HepG2 (cell line): ENCODE results near the gene BAHCC1. TPM values are rescaled to one million over a fixed set of nuclear protein-coding genes. Genes with fewer than 3 reads are reported as not detected.

ENCODE experiments used
- CBX5 ChIP-seq: sonication (generic); formaldehyde crosslinking; IDR thresholded peaks from 2 replicates; pipeline ENCODE4 v1.4.0; 2020; ENCODE audit warnings: missing genetic modification reagents, borderline replicate concordance
- MXI1 ChIP-seq: IDR thresholded peaks from 3 replicates; pipeline ENCODE4 v1.6.1; 2012; ENCODE audit warnings: low read depth, low read length, inconsistent platforms, borderline replicate concordance
- NFATC3 ChIP-seq: sonication (generic); formaldehyde crosslinking; IDR thresholded peaks from 2 replicates; pipeline ENCODE4 v1.5.1; 2020; ENCODE audit warnings: mild to moderate bottlenecking, missing genetic modification reagents
- NFE2L1 ChIP-seq: sonication (generic); formaldehyde crosslinking; IDR thresholded peaks from 2 replicates; pipeline ENCODE4 v1.4.0; 2020; ENCODE audit warnings: missing genetic modification reagents, mild to moderate bottlenecking, borderline replicate concordance
- TGIF2 ChIP-seq: IDR thresholded peaks from 2 replicates; pipeline ENCODE4 v1.6.1; 2016; ENCODE audit warnings: control low read depth, missing compliant biosample characterization
- ZNF451 ChIP-seq: sonication (generic); formaldehyde crosslinking; IDR thresholded peaks from 2 replicates; pipeline ENCODE4 v1.5.0; 2020; ENCODE audit warnings: mild to moderate bottlenecking, missing genetic modification reagents
- ZNF672 ChIP-seq: sonication (generic); formaldehyde crosslinking; IDR thresholded peaks from 2 replicates; pipeline ENCODE4 v1.8.1; 2022; ENCODE audit warnings: missing genetic modification reagents
- ZSCAN22 ChIP-seq: sonication (generic); formaldehyde crosslinking; IDR thresholded peaks from 2 replicates; pipeline ENCODE4 v1.4.0; 2020; ENCODE audit warnings: mild to moderate bottlenecking, missing genetic modification reagents
- polyA plus RNA-seq, 8 experiments: library from polyadenylated mRNA; depleted of rRNA in 3 of 8; stranded (reverse) in 7 of 8; unstranded in 1 of 8; fragments of >200 nt; fragmentation: Illumina TruSeq in 4 of 8; extraction: Trizol in 4 of 8; gene quantifications; 2 replicates each; pipeline versions ENCODE4 v1.2.1 to v1.2.3, GENCODE V29; 2011 to 2016; ENCODE audit warnings: low read depth in 4 of 8, missing spikeins in 1 of 8, mixed read lengths in 1 of 8; ENCODE audit not compliant: insufficient read depth in 1 of 8
- total RNA-seq, 5 experiments: library from RNA; depleted of rRNA; stranded (reverse); fragments of >200 nt; fragmentation: Illumina TruSeq; extraction: Trizol; gene quantifications; 2 replicates each; pipeline ENCODE4 v1.2.3, GENCODE V29; 2016; ENCODE audit warnings: low read depth in 1 of 5
- TF ChIP-seq, protein P1 (sequence below): sonication (generic); formaldehyde crosslinking; IDR thresholded peaks from 2 replicates; pipeline ENCODE4 v1.5.0; 2020; ENCODE audit warnings: mild to moderate bottlenecking, missing genetic modification reagents, borderline replicate concordance
- TF ChIP-seq, protein P2 (sequence below): IDR thresholded peaks from 2 replicates; pipeline ENCODE4 v1.6.1; 2016; ENCODE audit warnings: mild to moderate bottlenecking, missing biosample characterization, missing genetic modification reagents
- TF ChIP-seq, protein P3 (sequence below): sonication (generic); formaldehyde crosslinking; IDR thresholded peaks from 2 replicates; pipeline ENCODE4 v1.4.0; 2020; ENCODE audit warnings: missing genetic modification reagents, borderline replicate concordance
- TF ChIP-seq, protein P4 (sequence below): IDR thresholded peaks from 2 replicates; pipeline ENCODE4 v1.6.1; 2016; ENCODE audit warnings: control low read depth
- TF ChIP-seq, protein P5 (sequence below): sonication (generic); formaldehyde crosslinking; IDR thresholded peaks from 2 replicates; pipeline ENCODE4 v1.5.1; 2020; ENCODE audit warnings: mild to moderate bottlenecking, missing genetic modification reagents, borderline replicate concordance
- TF ChIP-seq, protein P6 (sequence below): sonication (generic); formaldehyde crosslinking; IDR thresholded peaks from 2 replicates; pipeline ENCODE4 v1.8.0; 2022; ENCODE audit warnings: missing genetic modification reagents, mild to moderate bottlenecking, borderline replicate concordance

BAHCC1 gene
- total and polyA plus RNA-seq, 2 of the 13 experiments (the other 11 are each of a cell fraction or from before 2014, with no cell fraction given), result 1.4 to 1.7 TPM

DNA sequence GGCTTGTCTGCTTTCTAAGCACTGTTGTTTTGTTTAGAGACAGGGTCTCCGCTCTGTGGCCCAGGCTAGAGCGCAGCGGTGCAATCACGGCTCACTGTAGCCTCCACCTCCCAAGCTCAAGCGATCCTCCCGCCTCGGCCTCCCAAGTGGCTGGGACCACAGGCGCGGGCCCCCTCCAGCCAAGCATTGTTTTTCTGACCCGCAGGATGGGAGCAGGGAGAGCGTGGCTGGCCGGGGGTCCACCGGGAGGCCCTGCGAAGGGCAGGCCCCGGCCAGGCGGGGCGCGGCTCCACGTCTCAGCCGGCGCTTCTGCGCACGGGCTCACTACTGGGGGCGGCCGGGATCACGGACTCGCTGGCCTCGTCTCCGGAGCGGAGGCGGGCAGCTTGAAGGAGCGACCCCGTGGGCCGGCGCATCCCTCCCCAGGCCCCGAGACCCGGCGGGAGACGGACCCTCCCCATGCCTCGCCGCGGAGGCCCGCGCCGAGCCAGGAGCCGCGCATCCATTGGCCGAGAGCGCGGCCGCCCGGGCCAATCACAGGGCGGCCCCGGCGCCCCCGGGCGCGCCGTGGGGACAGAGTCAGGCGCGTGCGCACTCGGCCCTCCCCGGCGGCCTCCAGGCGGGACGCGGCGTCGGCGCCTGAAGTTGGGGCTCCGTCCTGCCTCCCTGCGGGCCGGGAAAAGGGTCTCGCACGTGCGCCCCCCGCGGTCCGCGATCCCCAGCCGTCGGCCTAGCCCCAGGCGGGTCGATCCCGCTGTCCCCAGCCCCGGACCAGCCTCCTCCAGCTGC lies 92.4 kb downstream of the BAHCC1 start (continued):
- TF ChIP-seq NFATC3 (CRISPR knock-in tag) (no peak), ZSCAN22 (CRISPR knock-in tag) (no peak), ZNF672 (CRISPR knock-in tag) (no peak), NFE2L1 (no peak), CBX5 (no peak), MXI1 (peak; percentile 28; the same call in 1 of the 3 replicates), ZNF451 (CRISPR knock-in tag) (peak; percentile 32; the same call in 1 of the 2 replicates), TGIF2 (0 out of 2 replicates have a peak, but pooled peaks have one; percentile 20)
- TF ChIP-seq, protein P1, sequence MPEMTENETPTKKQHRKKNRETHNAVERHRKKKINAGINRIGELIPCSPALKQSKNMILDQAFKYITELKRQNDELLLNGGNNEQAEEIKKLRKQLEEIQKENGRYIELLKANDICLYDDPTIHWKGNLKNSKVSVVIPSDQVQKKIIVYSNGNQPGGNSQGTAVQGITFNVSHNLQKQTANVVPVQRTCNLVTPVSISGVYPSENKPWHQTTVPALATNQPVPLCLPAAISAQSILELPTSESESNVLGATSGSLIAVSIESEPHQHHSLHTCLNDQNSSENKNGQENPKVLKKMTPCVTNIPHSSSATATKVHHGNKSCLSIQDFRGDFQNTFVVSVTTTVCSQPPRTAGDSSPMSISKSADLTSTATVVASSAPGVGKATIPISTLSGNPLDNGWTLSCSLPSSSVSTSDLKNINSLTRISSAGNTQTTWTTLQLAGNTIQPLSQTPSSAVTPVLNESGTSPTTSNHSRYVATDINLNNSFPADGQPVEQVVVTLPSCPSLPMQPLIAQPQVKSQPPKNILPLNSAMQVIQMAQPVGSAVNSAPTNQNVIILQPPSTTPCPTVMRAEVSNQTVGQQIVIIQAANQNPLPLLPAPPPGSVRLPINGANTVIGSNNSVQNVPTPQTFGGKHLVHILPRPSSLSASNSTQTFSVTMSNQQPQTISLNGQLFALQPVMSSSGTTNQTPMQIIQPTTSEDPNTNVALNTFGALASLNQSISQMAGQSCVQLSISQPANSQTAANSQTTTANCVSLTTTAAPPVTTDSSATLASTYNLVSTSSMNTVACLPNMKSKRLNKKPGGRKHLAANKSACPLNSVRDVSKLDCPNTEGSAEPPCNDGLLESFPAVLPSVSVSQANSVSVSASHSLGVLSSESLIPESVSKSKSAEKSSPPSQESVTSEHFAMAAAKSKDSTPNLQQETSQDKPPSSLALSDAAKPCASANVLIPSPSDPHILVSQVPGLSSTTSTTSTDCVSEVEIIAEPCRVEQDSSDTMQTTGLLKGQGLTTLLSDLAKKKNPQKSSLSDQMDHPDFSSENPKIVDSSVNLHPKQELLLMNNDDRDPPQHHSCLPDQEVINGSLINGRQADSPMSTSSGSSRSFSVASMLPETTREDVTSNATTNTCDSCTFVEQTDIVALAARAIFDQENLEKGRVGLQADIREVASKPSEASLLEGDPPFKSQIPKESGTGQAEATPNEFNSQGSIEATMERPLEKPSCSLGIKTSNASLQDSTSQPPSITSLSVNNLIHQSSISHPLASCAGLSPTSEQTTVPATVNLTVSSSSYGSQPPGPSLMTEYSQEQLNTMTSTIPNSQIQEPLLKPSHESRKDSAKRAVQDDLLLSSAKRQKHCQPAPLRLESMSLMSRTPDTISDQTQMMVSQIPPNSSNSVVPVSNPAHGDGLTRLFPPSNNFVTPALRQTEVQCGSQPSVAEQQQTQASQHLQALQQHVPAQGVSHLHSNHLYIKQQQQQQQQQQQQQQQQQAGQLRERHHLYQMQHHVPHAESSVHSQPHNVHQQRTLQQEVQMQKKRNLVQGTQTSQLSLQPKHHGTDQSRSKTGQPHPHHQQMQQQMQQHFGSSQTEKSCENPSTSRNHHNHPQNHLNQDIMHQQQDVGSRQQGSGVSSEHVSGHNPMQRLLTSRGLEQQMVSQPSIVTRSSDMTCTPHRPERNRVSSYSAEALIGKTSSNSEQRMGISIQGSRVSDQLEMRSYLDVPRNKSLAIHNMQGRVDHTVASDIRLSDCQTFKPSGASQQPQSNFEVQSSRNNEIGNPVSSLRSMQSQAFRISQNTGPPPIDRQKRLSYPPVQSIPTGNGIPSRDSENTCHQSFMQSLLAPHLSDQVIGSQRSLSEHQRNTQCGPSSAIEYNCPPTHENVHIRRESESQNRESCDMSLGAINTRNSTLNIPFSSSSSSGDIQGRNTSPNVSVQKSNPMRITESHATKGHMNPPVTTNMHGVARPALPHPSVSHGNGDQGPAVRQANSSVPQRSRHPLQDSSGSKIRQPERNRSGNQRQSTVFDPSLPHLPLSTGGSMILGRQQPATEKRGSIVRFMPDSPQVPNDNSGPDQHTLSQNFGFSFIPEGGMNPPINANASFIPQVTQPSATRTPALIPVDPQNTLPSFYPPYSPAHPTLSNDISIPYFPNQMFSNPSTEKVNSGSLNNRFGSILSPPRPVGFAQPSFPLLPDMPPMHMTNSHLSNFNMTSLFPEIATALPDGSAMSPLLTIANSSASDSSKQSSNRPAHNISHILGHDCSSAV, result no peak
- TF ChIP-seq, protein P2, sequence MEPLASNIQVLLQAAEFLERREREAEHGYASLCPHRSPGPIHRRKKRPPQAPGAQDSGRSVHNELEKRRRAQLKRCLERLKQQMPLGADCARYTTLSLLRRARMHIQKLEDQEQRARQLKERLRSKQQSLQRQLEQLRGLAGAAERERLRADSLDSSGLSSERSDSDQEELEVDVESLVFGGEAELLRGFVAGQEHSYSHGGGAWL, result peak; percentile 91
- TF ChIP-seq, protein P3, sequence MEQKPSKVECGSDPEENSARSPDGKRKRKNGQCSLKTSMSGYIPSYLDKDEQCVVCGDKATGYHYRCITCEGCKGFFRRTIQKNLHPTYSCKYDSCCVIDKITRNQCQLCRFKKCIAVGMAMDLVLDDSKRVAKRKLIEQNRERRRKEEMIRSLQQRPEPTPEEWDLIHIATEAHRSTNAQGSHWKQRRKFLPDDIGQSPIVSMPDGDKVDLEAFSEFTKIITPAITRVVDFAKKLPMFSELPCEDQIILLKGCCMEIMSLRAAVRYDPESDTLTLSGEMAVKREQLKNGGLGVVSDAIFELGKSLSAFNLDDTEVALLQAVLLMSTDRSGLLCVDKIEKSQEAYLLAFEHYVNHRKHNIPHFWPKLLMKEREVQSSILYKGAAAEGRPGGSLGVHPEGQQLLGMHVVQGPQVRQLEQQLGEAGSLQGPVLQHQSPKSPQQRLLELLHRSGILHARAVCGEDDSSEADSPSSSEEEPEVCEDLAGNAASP (CRISPR knock-in tag), result no peak; the same call in 1 of the 2 replicates
- TF ChIP-seq, protein P4, sequence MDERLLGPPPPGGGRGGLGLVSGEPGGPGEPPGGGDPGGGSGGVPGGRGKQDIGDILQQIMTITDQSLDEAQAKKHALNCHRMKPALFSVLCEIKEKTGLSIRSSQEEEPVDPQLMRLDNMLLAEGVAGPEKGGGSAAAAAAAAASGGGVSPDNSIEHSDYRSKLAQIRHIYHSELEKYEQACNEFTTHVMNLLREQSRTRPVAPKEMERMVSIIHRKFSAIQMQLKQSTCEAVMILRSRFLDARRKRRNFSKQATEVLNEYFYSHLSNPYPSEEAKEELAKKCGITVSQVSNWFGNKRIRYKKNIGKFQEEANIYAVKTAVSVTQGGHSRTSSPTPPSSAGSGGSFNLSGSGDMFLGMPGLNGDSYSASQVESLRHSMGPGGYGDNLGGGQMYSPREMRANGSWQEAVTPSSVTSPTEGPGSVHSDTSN (CRISPR knock-in tag), result no peak
- TF ChIP-seq, protein P5, sequence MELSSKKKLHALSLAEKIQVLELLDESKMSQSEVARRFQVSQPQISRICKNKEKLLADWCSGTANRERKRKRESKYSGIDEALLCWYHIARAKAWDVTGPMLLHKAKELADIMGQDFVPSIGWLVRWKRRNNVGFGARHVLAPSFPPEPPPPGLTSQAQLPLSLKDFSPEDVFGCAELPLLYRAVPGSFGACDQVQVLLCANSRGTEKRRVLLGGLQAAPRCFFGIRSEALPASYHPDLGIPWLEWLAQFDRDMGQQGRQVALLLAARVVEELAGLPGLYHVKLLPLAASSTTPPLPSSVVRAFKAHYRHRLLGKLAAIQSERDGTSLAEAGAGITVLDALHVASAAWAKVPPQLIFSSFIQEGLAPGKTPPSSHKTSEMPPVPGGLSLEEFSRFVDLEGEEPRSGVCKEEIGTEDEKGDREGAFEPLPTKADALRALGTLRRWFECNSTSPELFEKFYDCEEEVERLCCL (CRISPR knock-in tag), result no peak
- TF ChIP-seq, protein P6, sequence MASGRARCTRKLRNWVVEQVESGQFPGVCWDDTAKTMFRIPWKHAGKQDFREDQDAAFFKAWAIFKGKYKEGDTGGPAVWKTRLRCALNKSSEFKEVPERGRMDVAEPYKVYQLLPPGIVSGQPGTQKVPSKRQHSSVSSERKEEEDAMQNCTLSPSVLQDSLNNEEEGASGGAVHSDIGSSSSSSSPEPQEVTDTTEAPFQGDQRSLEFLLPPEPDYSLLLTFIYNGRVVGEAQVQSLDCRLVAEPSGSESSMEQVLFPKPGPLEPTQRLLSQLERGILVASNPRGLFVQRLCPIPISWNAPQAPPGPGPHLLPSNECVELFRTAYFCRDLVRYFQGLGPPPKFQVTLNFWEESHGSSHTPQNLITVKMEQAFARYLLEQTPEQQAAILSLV, result no peak
